Breast epithelium (tissue), 4 donors: ENCODE data around the gene CIRBP. TPM values are rescaled to one million over a fixed set of nuclear protein-coding genes. Genes with fewer than 3 reads are reported as not detected.

Experiments used
- DNase-seq, 2 donors: peaks; one replicate each; pipeline ENCODE4 v3.0.0-alpha.2; 2019; ENCODE audit warnings: low spot score in 2 of 2
- H3K27ac ChIP-seq, 2 donors: fragments of 200-600 bp; sonication (generic) in 1 of 2; one replicate each; pipeline ENCODE4 v1.5.1; 2016 to 2019; ENCODE audit warnings: mild to moderate bottlenecking in 1 of 2
- H3K27me3 ChIP-seq, 2 donors: fragments of 200-600 bp; sonication (generic) in 1 of 2; one replicate each; pipeline versions ENCODE4 v1.5.1 to v1.6.0; 2017 to 2019; ENCODE audit warnings: control low read depth in 1 of 2, mild to moderate bottlenecking in 1 of 2
- H3K36me3 ChIP-seq: fragments of 200-600 bp; one replicate; pipeline ENCODE4 v1.5.1; 2019
- H3K4me1 ChIP-seq, 2 donors: fragments of 200-600 bp; sonication (generic); one replicate each; pipeline ENCODE4 v1.5.1; 2016 to 2019; ENCODE audit warnings: control low read depth in 1 of 2
- H3K4me3 ChIP-seq, 3 donors: fragments of 200-600 bp; sonication (generic); 1 replicate in 2 of 3; 2 replicates in 1 of 3; pipeline ENCODE4 v1.5.1; 2016 to 2019; ENCODE audit warnings: mild to moderate bottlenecking in 3 of 3, moderate library complexity in 2 of 3
- H3K9me3 ChIP-seq, 2 donors: fragments of 200-600 bp; sonication (generic) in 1 of 2; one replicate each; pipeline ENCODE4 v1.5.1; 2016 to 2019; ENCODE audit warnings: control low read depth in 1 of 2
- CTCF ChIP-seq, 3 donors: fragments of 450-650 bp; IDR thresholded peaks; one replicate each; pipeline ENCODE4 v1.5.1; 2016 to 2017; ENCODE audit warnings: antibody characterized with exemption in 3 of 3, mild to moderate bottlenecking in 3 of 3, moderate library complexity in 3 of 3
- POLR2A ChIP-seq: fragments of 450-650 bp; IDR thresholded peaks from one replicate; pipeline ENCODE4 v1.6.1; 2016; ENCODE audit warnings: antibody characterized with exemption, mild to moderate bottlenecking, moderate library complexity
- POLR2AphosphoS5 ChIP-seq, 3 donors: sonication (generic); formaldehyde crosslinking; IDR thresholded peaks; one replicate each; pipeline ENCODE4 v1.6.1; 2017; ENCODE audit warnings: antibody characterized with exemption in 3 of 3
- intact Hi-C: fragments of 100-400 bp; cut with DNase I; formaldehyde crosslinking; loops from one replicate; pipeline ENCODE4 v1.15.1; 2023; ENCODE audit warnings: low total_unique reads
- total RNA-seq, 3 donors: library from RNA; depleted of rRNA; stranded (reverse); fragments of >200 nt; gene quantifications; one replicate each; pipeline ENCODE4 v1.1.0, GENCODE V29; 2016

The CIRBP gene
- total RNA-seq, 3 donors from 2014 or later = 458 to 758 (median 656) TPM

- intact Hi-C loops = no loop called here
- Histone ChIP-seq H3K27ac (no peak overlapping the region), H3K4me1 (no peaks in the 10 kb centered on the region), H3K4me3 (no peak overlapping the region), H3K27me3 (peaks cover 0 to 27% of the 10 kb centered on the region in 2 donors), H3K36me3 (no peaks in the 10 kb centered on the region), H3K9me3 (no peaks in the 10 kb centered on the region)
- TF ChIP-seq CTCF (IDR thresholded peaks at IDR 0.05) (no peak), POLR2A (no peak), POLR2AphosphoS5 (IDR thresholded peaks at IDR 0.05) (no peak)
- no peak for DNase-seq
Measured at GRCh38 chr19:1307755-1308303, 38.7 kb downstream of the CIRBP start.

- intact Hi-C loops = no loop called here
- DNase-seq = no peak
- no peaks in the 10 kb centered on the region for H3K4me1 ChIP-seq
- no peaks in the 10 kb centered on the region for H3K36me3 ChIP-seq
- H3K4me3 ChIP-seq = no peak overlapping the region
- H3K9me3 ChIP-seq = no peaks in the 10 kb centered on the region
- no peak overlapping the region for H3K27ac ChIP-seq
- TF ChIP-seq POLR2AphosphoS5 (IDR thresholded peaks at IDR 0.05) (no peak), POLR2A (no peak), CTCF (IDR thresholded peaks at IDR 0.05) (no peak)
- H3K27me3 ChIP-seq = peaks cover 0 to 36% of the 10 kb centered on the region in 2 donors
Measured at GRCh38 chr19:1308718-1309117, 39.6 kb downstream of the CIRBP start.

- intact Hi-C loops = no loop called here
- TF ChIP-seq POLR2A (no peak), CTCF (IDR thresholded peaks at IDR 0.05) (no peak), POLR2AphosphoS5 (IDR thresholded peaks at IDR 0.05) (no peak)
Measured at GRCh38 chr19:1309977-1310852, 41.1 kb downstream of the CIRBP start.

GRCh38 chr19:1310853-1311180, 41.7 kb downstream of the CIRBP start:
- intact Hi-C loops = no loop called here
- Histone ChIP-seq H3K36me3 (no peaks in the 10 kb centered on the region), H3K27ac (no peak overlapping the region), H3K4me1 (peaks cover 0 to 3% of the 10 kb centered on the region in 2 donors), H3K9me3 (no peaks in the 10 kb centered on the region), H3K27me3 (peaks cover 0 to 50% of the 10 kb centered on the region in 2 donors), H3K4me3 (no peak overlapping the region)
- no peak for DNase-seq
- TF ChIP-seq POLR2A = no peak
- TF ChIP-seq CTCF (IDR thresholded peaks at IDR 0.05) = no peak
- no peak for TF ChIP-seq POLR2AphosphoS5 (IDR thresholded peaks at IDR 0.05)

More at GRCh38 chr19:1309977-1310852, 41.1 kb downstream of the CIRBP start:
- H3K27me3 ChIP-seq = peaks cover 0 to 48% of the 10 kb centered on the region in 2 donors
- DNase-seq = no peak
- H3K4me1 ChIP-seq = no peaks in the 10 kb centered on the region
- H3K27ac ChIP-seq = no peak overlapping the region
- H3K36me3 ChIP-seq = no peaks in the 10 kb centered on the region
- H3K9me3 ChIP-seq = no peaks in the 10 kb centered on the region
- H3K4me3 ChIP-seq = no peak overlapping the region

- Histone ChIP-seq H3K27ac (no peak overlapping the region), H3K9me3 (no peaks in the 10 kb centered on the region), H3K36me3 (no peaks in the 10 kb centered on the region), H3K4me1 (peaks cover 0 to 3% of the 10 kb centered on the region in 2 donors), H3K27me3 (peaks cover 0 to 58% of the 10 kb centered on the region in 2 donors), H3K4me3 (no peak overlapping the region)
- intact Hi-C loops = no loop called here
- DNase-seq = no peak
- TF ChIP-seq POLR2A (no peak), CTCF (IDR thresholded peaks at IDR 0.05) (no peak), POLR2AphosphoS5 (IDR thresholded peaks at IDR 0.05) (no peak)
Measured at GRCh38 chr19:1311543-1312091, 42.5 kb downstream of the CIRBP start.
